Subcutaneous adipose tissue (tissue), 4 donors: Measurements from ENCODE around the gene ZNF550. TPM values are rescaled to one million over a fixed set of nuclear protein-coding genes. Genes with fewer than 3 reads are reported as not detected.

Experiments
- total RNA-seq, 4 donors: library from RNA; depleted of rRNA; stranded (reverse); fragments of >200 nt; gene quantifications; one replicate each; pipeline ENCODE4 v1.1.0, GENCODE V29; 2016
- TF ChIP-seq, protein P1 (sequence below): fragments of 450-650 bp; IDR thresholded peaks from one replicate; pipeline ENCODE4 v1.5.1; 2016; ENCODE audit warnings: low read depth, mild to moderate bottlenecking, control low read depth, antibody characterized with exemption, moderate library complexity

ZNF550 gene
- total RNA-seq, 4 donors from 2014 or later: 6.6 to 8.1 (median 7.5) TPM

GRCh38 chr19:57559008-57559403 is 657 bp downstream of the ZNF550 start:
- TF ChIP-seq, protein P1, sequence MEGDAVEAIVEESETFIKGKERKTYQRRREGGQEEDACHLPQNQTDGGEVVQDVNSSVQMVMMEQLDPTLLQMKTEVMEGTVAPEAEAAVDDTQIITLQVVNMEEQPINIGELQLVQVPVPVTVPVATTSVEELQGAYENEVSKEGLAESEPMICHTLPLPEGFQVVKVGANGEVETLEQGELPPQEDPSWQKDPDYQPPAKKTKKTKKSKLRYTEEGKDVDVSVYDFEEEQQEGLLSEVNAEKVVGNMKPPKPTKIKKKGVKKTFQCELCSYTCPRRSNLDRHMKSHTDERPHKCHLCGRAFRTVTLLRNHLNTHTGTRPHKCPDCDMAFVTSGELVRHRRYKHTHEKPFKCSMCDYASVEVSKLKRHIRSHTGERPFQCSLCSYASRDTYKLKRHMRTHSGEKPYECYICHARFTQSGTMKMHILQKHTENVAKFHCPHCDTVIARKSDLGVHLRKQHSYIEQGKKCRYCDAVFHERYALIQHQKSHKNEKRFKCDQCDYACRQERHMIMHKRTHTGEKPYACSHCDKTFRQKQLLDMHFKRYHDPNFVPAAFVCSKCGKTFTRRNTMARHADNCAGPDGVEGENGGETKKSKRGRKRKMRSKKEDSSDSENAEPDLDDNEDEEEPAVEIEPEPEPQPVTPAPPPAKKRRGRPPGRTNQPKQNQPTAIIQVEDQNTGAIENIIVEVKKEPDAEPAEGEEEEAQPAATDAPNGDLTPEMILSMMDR: no peak

DNA sequence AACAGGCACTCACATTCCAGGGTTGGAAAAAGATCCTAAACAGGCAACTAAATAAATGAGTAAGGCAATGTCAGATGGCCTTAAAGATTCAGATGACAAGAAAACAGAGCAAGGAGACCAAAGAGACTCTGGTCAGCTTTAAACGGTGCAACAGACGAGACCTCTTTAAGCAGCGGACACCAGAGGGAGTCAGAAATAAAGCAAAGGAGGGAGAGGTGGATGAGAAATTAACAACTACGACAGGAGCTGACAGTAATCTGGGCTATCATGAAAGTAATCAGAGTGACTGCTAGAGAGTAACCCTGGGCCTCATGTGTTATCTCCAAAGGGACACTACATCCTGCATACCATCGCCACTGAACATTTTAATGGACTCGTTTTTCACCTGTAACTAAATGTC is 1.1 kb downstream of the ZNF550 start:
- TF ChIP-seq, protein P1: no peak

DNA sequence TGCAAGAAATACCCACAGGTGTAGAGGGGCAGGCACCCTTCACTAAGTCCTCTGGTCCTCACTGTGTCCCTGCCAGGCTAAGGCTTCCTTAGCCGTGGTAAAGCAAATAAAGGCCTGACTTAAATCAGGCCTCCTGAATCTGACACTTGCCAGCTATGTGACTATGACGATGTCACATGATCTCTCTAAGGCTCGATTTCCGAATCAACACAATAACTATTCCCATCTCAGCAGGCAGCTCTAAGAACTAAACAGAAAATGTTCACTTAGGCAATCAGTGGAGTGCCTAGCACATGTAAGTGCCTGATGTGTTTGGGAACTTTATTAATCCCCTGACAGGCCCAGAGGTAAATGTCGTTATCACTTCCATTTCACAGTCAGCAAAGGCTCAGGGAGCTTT is 2.0 kb downstream of the ZNF550 start:
- TF ChIP-seq, protein P1: no peak

GRCh38 chr19:57552432-57552831 is 7.2 kb downstream of the ZNF550 start:
- TF ChIP-seq, protein P1: no peak

DNA sequence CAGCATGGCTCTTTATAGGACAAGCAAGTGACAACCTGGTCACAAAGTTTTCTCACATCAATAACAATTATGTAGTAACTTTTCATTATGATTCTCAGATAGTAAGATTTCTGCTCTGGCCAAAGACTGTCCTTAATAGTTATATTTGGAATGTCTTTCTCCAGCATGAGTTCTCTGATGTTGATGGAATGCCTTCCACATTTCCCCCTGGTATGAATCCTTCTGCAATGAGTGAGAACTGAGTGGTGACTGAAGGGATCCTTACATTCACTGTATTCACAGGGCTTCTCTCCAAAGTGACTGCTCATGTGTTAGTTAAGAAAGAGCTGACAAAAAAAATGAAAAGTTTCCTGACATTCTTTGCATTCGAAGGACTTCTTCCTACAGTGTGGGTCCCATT is 13.2 kb downstream of the ZNF550 start:
- TF ChIP-seq, protein P1: no peak

GRCh38 chr19:57537953-57538547 is 21.6 kb downstream of the ZNF550 start:
- TF ChIP-seq, protein P1: no peak

DNA sequence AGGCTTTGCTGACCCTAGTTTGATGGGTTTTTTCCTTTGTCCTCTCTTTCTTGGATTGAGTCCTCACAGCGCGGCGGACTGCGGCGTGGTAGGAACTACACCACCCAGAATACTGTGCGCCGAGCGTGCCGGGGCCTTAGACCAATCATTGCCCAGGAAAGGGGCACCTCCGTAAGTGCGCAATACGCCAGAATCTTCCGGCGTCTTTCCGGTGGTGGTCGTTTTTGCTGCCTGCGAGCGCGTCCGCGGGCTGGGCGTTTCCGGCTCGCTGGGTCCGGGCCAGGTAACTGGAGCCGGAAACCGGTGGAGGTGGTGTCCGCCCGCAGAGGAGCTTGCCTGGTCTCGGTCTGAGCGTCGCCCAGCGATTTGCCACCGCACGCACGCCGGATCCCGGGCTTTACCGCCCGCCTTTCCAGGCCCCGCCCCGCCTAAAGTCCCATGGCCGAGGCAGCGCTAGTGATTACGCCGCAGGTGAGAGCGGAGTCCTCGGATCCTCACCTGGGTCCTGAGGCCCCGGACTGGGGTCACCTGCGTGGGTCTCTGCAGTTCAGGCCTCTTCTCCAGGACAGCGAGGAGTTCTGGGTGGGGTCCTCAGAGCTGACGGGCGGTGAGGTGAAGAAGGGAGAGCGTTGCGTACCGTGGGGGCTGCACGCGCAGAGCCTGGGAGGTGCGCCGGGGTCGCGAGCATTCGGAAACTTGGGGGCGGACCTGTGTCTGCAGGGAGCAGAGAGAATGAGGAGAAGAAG is 32.4 kb downstream of the ZNF550 start, which contains the start of gene ZNF549:
Gene ZNF549 (plus strand): TSS at position 221 of the 746 bp plus-strand sequence. CDS start 218 bp downstream, at position 439.
- TF ChIP-seq, protein P1: no peak
